GM21526 (cell line): ENCODE results near the gene ZNF106.

Source experiments
- ATAC-seq: cut with Tn5 transposase; IDR thresholded peaks from one replicate; pipeline ENCODE4 v1.9.1; 2021; ENCODE audit warnings: moderate library complexity; ENCODE audit not compliant: unreplicated experiment, low FRiP score

ZNF106 gene

GRCh38 chr15:42490671-42491538 is at the start of gene ZNF106:
Gene ZNF106, minus strand, starts transcription at chr15:42491141. Its CDS starts 18,852 bp downstream, at chr15:42472289.
- ATAC-seq = no peak

- no peak for ATAC-seq
These were observed 42.3 kb upstream of the ZNF106 start for GRCh38 chr15:42533246-42533645.

- ATAC-seq = no peak
These were observed 38.0 kb upstream of the ZNF106 start for GRCh38 chr15:42528970-42529369.

GRCh38 chr15:42523331-42523730 is 32.4 kb upstream of the ZNF106 start:
- no peak for ATAC-seq

- no peak for ATAC-seq
These were observed 20.1 kb upstream of the ZNF106 start for GRCh38 chr15:42511007-42511391.

GRCh38 chr15:42510258-42511006 is 19.5 kb upstream of the ZNF106 start:
- ATAC-seq = no peak

GRCh38 chr15:42508263-42508690 is 17.3 kb upstream of the ZNF106 start:
- ATAC-seq = no peak

GRCh38 chr15:42507514-42507913 is 16.6 kb upstream of the ZNF106 start:
- ATAC-seq = no peak

- ATAC-seq = no peak
These were observed 13.7 kb upstream of the ZNF106 start for GRCh38 chr15:42504631-42505030.

- no peak for ATAC-seq
These were observed 12.9 kb upstream of the ZNF106 start for GRCh38 chr15:42503825-42504224.

- no peak for ATAC-seq
These were observed 11.5 kb upstream of the ZNF106 start for GRCh38 chr15:42502477-42502876.

- no peak for ATAC-seq
These were observed 9.1 kb upstream of the ZNF106 start for GRCh38 chr15:42499858-42500609.

- no peak for ATAC-seq
These were observed 7.5 kb upstream of the ZNF106 start for GRCh38 chr15:42498212-42499068.

- peak; percentile 70 for ATAC-seq
These were observed 4.6 kb upstream of the ZNF106 start, which contains the start of gene SNAP23 for GRCh38 chr15:42495361-42496212. Gene SNAP23, plus strand, starts transcription at chr15:42495634. Its CDS starts 16,213 bp downstream, at chr15:42511847.

GRCh38 chr15:42494998-42495360 is 4.0 kb upstream of the ZNF106 start:
- ATAC-seq = no peak

- no peak for ATAC-seq
These were observed 2.7 kb upstream of the ZNF106 start for GRCh38 chr15:42493679-42494078.

GRCh38 chr15:42491539-42492225 is 741 bp upstream of the ZNF106 start:
- ATAC-seq = no peak

GRCh38 chr15:42490291-42490670 is 660 bp downstream of the ZNF106 start:
- no peak for ATAC-seq

- no peak for ATAC-seq
These were observed 7.3 kb downstream of the ZNF106 start for GRCh38 chr15:42483677-42484076.
